ENCODE measurements around the gene KCTD6.

DNA sequence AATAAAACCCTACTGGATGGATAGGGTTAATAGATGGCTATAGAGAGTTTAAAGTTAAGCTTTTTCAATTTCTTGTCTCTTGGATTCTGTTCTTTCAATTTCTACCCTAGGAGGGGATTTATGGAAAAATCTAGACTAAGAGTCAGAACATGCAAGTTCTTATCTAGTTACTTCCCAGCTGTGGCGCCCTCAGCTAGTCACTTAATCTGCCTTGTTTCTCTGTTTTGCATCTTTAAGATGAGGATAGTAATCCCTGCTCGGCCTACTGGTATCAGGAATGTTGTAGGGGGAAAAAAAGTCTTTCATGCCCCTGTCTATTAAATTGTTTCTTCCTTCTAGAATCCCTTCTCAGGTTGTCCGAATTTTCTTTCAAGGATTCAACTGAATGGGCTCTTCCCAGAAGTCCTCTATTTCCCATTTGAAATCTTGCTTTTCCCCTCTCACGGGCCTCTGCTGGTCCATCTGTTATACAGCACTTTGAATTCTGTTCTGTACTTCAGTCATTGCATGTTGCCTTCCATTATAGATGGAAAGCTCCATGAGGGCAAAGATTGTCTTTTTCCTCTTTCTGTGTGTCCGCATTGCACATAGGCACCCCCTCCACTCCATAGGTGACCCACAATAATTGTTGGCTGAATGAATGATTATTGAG, 4.4 kb downstream of the KCTD6 start:
- TF ChIP-seq, protein P1, sequence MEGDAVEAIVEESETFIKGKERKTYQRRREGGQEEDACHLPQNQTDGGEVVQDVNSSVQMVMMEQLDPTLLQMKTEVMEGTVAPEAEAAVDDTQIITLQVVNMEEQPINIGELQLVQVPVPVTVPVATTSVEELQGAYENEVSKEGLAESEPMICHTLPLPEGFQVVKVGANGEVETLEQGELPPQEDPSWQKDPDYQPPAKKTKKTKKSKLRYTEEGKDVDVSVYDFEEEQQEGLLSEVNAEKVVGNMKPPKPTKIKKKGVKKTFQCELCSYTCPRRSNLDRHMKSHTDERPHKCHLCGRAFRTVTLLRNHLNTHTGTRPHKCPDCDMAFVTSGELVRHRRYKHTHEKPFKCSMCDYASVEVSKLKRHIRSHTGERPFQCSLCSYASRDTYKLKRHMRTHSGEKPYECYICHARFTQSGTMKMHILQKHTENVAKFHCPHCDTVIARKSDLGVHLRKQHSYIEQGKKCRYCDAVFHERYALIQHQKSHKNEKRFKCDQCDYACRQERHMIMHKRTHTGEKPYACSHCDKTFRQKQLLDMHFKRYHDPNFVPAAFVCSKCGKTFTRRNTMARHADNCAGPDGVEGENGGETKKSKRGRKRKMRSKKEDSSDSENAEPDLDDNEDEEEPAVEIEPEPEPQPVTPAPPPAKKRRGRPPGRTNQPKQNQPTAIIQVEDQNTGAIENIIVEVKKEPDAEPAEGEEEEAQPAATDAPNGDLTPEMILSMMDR (IDR thresholded peaks at IDR 0.05): no peak
- no peak for TF ChIP-seq RFX5 (IDR thresholded peaks at IDR 0.05; ENCODE audit: low read length)
- TF ChIP-seq, protein P2, sequence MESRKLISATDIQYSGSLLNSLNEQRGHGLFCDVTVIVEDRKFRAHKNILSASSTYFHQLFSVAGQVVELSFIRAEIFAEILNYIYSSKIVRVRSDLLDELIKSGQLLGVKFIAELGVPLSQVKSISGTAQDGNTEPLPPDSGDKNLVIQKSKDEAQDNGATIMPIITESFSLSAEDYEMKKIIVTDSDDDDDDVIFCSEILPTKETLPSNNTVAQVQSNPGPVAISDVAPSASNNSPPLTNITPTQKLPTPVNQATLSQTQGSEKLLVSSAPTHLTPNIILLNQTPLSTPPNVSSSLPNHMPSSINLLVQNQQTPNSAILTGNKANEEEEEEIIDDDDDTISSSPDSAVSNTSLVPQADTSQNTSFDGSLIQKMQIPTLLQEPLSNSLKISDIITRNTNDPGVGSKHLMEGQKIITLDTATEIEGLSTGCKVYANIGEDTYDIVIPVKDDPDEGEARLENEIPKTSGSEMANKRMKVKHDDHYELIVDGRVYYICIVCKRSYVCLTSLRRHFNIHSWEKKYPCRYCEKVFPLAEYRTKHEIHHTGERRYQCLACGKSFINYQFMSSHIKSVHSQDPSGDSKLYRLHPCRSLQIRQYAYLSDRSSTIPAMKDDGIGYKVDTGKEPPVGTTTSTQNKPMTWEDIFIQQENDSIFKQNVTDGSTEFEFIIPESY (IDR thresholded peaks at IDR 0.05; ENCODE audit: borderline replicate concordance, low read depth): no peak
- TF ChIP-seq EZH2phosphoT487 (IDR thresholded peaks at IDR 0.05; ENCODE audit: borderline replicate concordance, low read depth): no peak
- no peak for TF ChIP-seq TEAD4 (IDR thresholded peaks at IDR 0.05; ENCODE audit: borderline replicate concordance, insufficient read depth)
- no peak for TF ChIP-seq TAF1 (IDR thresholded peaks at IDR 0.05; ENCODE audit: borderline replicate concordance, low read depth, low read length)
- TF ChIP-seq FOXJ3 (CRISPR knock-in tag; IDR thresholded peaks at IDR 0.05): no peak
- TF ChIP-seq POLR2AphosphoS5 (IDR thresholded peaks at IDR 0.05; ENCODE audit: low read depth, low read length): no peak
- TF ChIP-seq, protein P3, sequence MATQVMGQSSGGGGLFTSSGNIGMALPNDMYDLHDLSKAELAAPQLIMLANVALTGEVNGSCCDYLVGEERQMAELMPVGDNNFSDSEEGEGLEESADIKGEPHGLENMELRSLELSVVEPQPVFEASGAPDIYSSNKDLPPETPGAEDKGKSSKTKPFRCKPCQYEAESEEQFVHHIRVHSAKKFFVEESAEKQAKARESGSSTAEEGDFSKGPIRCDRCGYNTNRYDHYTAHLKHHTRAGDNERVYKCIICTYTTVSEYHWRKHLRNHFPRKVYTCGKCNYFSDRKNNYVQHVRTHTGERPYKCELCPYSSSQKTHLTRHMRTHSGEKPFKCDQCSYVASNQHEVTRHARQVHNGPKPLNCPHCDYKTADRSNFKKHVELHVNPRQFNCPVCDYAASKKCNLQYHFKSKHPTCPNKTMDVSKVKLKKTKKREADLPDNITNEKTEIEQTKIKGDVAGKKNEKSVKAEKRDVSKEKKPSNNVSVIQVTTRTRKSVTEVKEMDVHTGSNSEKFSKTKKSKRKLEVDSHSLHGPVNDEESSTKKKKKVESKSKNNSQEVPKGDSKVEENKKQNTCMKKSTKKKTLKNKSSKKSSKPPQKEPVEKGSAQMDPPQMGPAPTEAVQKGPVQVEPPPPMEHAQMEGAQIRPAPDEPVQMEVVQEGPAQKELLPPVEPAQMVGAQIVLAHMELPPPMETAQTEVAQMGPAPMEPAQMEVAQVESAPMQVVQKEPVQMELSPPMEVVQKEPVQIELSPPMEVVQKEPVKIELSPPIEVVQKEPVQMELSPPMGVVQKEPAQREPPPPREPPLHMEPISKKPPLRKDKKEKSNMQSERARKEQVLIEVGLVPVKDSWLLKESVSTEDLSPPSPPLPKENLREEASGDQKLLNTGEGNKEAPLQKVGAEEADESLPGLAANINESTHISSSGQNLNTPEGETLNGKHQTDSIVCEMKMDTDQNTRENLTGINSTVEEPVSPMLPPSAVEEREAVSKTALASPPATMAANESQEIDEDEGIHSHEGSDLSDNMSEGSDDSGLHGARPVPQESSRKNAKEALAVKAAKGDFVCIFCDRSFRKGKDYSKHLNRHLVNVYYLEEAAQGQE (IDR thresholded peaks at IDR 0.05; ENCODE audit: low read depth, low read length): no peak
- no peak for TF ChIP-seq SIN3A (IDR thresholded peaks at IDR 0.05; ENCODE audit: borderline replicate concordance, low read depth, low read length)

Data from SK-N-SH (cell line).